Adrenal gland (tissue), 12 donors: Measurements from ENCODE around the gene AUTS2. TPM values are rescaled to one million over a fixed set of nuclear protein-coding genes. Genes with fewer than 3 reads are reported as not detected.

ENCODE experiments used
- DNase-seq, 7 donors: peaks; one replicate each; pipeline ENCODE4 v3.0.0-alpha.2; 2019 to 2020
- H3K27ac ChIP-seq, 5 donors: fragments of 200-600 bp; sonication (generic) in 4 of 5; 1 replicate in 3 of 5; 2 replicates in 2 of 5; pipeline versions ENCODE4 v1.5.1 to v1.8.0; 2016 to 2020; ENCODE audit warnings: mild to moderate bottlenecking in 1 of 5
- H3K27me3 ChIP-seq: fragments of 200-600 bp; 2 replicates; pipeline ENCODE4 v1.8.0; 2021
- H3K36me3 ChIP-seq, 2 donors: fragments of 200-600 bp; replicated peaks in 1 of 2; 1 replicate in 1 of 2; 2 replicates in 1 of 2; pipeline versions ENCODE4 v1.5.1 to v1.8.0; 2018 to 2022
- H3K4me1 ChIP-seq, 2 donors: fragments of 200-600 bp; replicated peaks in 1 of 2; 1 replicate in 1 of 2; 2 replicates in 1 of 2; pipeline versions ENCODE4 v1.5.1 to v1.8.0; 2018 to 2021
- H3K4me3 ChIP-seq, 4 donors: fragments of 200-600 bp; sonication (generic) in 3 of 4; one replicate each; pipeline ENCODE4 v1.5.1; 2016 to 2018
- H3K9me3 ChIP-seq, 3 donors: fragments of 200-600 bp; sonication (generic) in 1 of 3; replicated peaks in 1 of 3; 1 replicate in 2 of 3; 2 replicates in 1 of 3; pipeline versions ENCODE4 v1.5.1 to v1.8.0; 2016 to 2021
- POLR2A ChIP-seq, 2 donors: fragments of 450-650 bp; IDR thresholded peaks; one replicate each; pipeline ENCODE4 v1.6.1; 2017; ENCODE audit warnings: antibody characterized with exemption in 2 of 2, mild to moderate bottlenecking in 2 of 2, moderate library complexity in 1 of 2
- WGBS, 4 donors: extraction: QIAGEN DNeasy Blood & Tissue Kit in 2 of 4; methylation state at CpG; one replicate each; pipeline versions ENCODE4 v1.1.5 to v1.1.7; 2013 to 2017; 5-methylcytosine and 5-hydroxymethylcytosine counted together
- intact Hi-C, 2 donors: fragments of 100-400 bp; cut with DNase I; formaldehyde crosslinking; loops; one replicate each; pipeline versions ENCODE4 v1.14.1 to v1.15.0; 2022 to 2023
- polyA plus RNA-seq, 3 donors: library from polyadenylated mRNA; stranded (reverse); fragments of 200-250 nt in 2 of 3; fragments of 350-450 nt in 1 of 3; fragmentation: Illumina TruSeq in 1 of 3; extraction: RNeasy Lipid Tissue Mini Kit (QIAGEN cat#74804) in 1 of 3; gene quantifications; one replicate each; pipeline ENCODE4 v1.2.3, GENCODE V29; 2013 to 2014
- total RNA-seq, 9 donors: library from RNA; depleted of rRNA in 4 of 9; stranded (reverse); fragments of >200 nt in 4 of 9; fragments of 120-200 nt in 1 of 9; fragmentation: NEBNext Ultra II Directional in 1 of 9; extraction: Animal tissue kit (Norgen Biotek cat#: 25700) in 1 of 9; gene quantifications; one replicate each; pipeline versions ENCODE4 v1.1.0 to v1.2.4, GENCODE V29; 2013 to 2023
- TF ChIP-seq, protein P1 (sequence below), 6 experiments: fragments of 450-650 bp in 4 of 6; fragments of 200-600 bp in 2 of 6; sonication (generic) in 1 of 6; IDR thresholded peaks; 1 replicate in 5 of 6; 2 replicates in 1 of 6; pipeline versions ENCODE4 v1.5.1 to v1.8.0; 2016 to 2021; ENCODE audit warnings: antibody characterized with exemption in 6 of 6, mild to moderate bottlenecking in 2 of 6, moderate library complexity in 1 of 6
- donor health status: healthy with polysubstance abuse.
- donor health status: Bipolar disorder and iron deficiency.
- donor health status: DM: yes; HTN: yes; CAD: no.
- donor health status: DM: no; HTN: no; CAD: no.
- donor health status: DM: no; HTN: no; CAD: no.
- donor health status: DM: yes; HTN: yes; CAD: no.

The AUTS2 gene
- total and polyA plus RNA-seq, 12 donors: 6.4 to 44.0 (median 15.2) TPM

DNA sequence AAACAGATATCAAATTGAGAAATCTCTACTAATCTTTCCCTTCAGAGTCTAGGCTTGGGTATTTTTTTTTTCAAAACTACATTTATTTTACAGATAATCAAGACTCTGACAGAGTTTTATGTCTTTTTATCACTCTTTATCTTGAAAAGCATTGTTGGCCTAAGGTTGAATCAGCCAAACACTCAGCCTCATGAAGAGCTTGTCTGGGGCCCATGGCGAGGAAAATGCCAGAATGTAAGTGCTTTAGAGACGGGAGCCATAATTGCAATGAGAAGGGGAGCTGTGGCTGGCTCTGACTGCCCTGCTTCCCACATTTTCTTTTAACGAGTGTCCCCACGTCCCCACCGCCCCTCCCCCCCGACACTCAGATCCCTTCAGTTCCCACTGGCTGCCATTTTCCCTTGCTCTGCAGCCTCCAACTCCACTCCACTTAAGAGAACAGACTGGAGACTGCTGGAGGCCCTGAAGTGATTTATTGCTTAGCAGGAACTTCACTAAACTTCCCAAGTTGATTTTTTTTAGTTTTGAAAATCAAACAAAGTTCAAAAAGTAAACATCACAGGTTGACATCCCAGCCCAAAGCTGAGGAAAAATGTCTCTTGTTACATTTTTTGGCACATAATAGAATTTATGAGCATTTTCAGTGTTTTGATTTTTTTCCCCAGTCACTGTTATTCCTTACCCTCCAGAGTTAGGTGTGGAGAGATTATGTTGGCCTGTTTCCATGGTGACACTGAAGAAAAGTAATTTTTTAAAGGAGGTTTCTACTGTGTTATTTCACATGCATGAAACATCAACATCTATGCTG lies 896.2 kb downstream of the AUTS2 start:
- H3K4me1 ChIP-seq: no peaks in the 10 kb centered on the region
- TF ChIP-seq, protein P1, sequence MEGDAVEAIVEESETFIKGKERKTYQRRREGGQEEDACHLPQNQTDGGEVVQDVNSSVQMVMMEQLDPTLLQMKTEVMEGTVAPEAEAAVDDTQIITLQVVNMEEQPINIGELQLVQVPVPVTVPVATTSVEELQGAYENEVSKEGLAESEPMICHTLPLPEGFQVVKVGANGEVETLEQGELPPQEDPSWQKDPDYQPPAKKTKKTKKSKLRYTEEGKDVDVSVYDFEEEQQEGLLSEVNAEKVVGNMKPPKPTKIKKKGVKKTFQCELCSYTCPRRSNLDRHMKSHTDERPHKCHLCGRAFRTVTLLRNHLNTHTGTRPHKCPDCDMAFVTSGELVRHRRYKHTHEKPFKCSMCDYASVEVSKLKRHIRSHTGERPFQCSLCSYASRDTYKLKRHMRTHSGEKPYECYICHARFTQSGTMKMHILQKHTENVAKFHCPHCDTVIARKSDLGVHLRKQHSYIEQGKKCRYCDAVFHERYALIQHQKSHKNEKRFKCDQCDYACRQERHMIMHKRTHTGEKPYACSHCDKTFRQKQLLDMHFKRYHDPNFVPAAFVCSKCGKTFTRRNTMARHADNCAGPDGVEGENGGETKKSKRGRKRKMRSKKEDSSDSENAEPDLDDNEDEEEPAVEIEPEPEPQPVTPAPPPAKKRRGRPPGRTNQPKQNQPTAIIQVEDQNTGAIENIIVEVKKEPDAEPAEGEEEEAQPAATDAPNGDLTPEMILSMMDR (IDR thresholded peaks at IDR 0.05): no peak
- TF ChIP-seq POLR2A (IDR thresholded peaks at IDR 0.05): no peak
- no peak overlapping the region for H3K4me3 ChIP-seq
- H3K9me3 ChIP-seq: no peaks in the 10 kb centered on the region
- intact Hi-C loops: no loop called here
- WGBS, 4 donors: 77 to 91% (median 86%) methylated on average over 6 of the region's 6 CpGs
- no peak overlapping the region for H3K27ac ChIP-seq
- H3K36me3 ChIP-seq: no peaks in the 10 kb centered on the region
- H3K27me3 ChIP-seq: no peaks in the 10 kb centered on the region
- DNase-seq: no peak

DNA sequence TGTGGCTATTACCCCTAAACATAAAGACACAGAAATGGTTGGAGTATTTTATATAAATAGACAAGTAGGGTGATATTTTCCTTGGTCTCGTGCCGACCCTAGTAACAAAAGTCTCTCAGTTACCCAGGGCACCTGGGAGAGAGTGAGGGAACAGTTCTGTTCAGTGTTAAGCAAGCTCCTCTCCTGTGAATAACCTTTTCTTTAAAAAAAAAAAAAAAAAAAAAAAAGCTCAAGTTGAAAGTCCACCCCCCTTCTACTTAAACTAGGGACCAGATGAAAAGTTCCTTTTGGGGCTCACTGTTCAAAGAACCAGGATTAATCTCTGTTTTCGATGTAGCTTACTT lies 896.7 kb downstream of the AUTS2 start:
- intact Hi-C loops: no loop called here
- DNase-seq: no peak
- no peaks in the 10 kb centered on the region for H3K36me3 ChIP-seq
- H3K27me3 ChIP-seq: no peaks in the 10 kb centered on the region
- H3K4me1 ChIP-seq: no peaks in the 10 kb centered on the region
- TF ChIP-seq POLR2A (IDR thresholded peaks at IDR 0.05): no peak
- TF ChIP-seq, protein P1 (IDR thresholded peaks at IDR 0.05): no peak
- H3K4me3 ChIP-seq: no peak overlapping the region
- WGBS, 4 donors: 83 to 92% (median 90%) methylated on average over 3 of the region's 3 CpGs
- no peak overlapping the region for H3K27ac ChIP-seq
- no peaks in the 10 kb centered on the region for H3K9me3 ChIP-seq

DNA sequence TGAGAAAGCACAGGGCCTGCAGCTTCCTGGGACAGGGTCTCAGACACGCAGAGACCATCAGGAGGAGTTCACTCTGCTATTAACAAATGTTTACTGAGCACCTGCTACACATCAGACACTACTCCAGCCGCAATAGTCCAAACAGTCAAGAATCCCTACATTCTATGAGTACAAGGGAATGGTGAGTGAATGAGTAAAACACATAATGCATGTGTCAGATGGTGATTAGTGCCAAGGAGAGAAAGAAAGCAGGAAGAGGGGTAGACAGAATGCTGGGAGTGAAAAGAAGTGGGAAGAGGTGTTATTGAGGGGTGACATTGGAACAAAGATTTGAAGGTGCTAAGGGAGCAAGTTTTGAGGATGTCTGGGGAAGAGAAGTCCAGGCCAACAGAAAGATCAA lies 899.5 kb downstream of the AUTS2 start:
- H3K4me3 ChIP-seq: no peak overlapping the region
- no peaks in the 10 kb centered on the region for H3K9me3 ChIP-seq
- no peak overlapping the region for H3K27ac ChIP-seq
- TF ChIP-seq, protein P1 (IDR thresholded peaks at IDR 0.05): no peak
- TF ChIP-seq POLR2A (IDR thresholded peaks at IDR 0.05): no peak
- WGBS, 4 donors: 87 to 100% (median 98%) methylated on average over 2 of the region's 2 CpGs
- intact Hi-C loops: no loop called here
- H3K36me3 ChIP-seq: no peaks in the 10 kb centered on the region
- H3K4me1 ChIP-seq: no peaks in the 10 kb centered on the region
- no peaks in the 10 kb centered on the region for H3K27me3 ChIP-seq
- no peak for DNase-seq

DNA sequence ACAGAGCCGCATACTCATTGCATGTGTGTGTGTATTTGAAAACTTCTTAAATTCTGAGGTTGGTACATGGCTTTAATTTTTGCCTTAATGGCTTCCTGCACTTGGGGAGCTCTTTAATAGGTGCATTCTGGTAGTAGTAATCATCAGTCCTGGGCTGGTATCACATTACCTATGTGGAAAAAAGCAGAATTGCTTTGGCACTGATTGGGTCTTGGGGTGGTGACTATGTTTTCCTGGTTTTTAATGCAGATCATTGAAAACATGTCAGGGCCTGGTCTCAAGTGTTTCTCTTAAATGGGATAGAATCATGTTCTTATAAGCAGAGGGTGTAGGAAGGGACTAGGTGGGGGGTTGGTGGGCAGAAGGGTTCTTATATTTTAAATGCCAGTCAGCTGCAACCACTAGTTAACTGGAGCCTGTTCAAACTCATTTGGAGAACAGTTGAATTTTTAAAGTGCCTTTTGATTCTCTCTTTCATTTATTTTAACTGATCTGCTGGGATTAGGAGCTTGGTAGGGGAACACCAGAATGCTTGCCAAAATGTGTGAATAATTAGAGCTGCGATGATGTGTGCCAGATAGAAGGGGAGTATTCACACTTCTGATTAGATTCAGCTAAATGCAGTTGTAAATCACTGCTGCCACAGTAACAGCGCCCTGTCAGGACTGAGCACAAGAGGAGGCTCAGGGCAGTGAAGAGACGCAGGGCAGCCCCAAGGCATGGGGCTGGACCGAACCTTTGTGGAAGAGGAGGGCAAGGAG lies 900.1 kb downstream of the AUTS2 start:
- 87 to 92% (median 88%) methylated on average over 5 of the region's 5 CpGs for WGBS, 4 donors
- Histone ChIP-seq H3K27ac (no peak overlapping the region), H3K4me1 (no peaks in the 10 kb centered on the region), H3K4me3 (no peak overlapping the region), H3K36me3 (no peaks in the 10 kb centered on the region), H3K27me3 (no peaks in the 10 kb centered on the region), H3K9me3 (no peaks in the 10 kb centered on the region)
- intact Hi-C loops: no loop called here
- DNase-seq: no peak
- TF ChIP-seq POLR2A (IDR thresholded peaks at IDR 0.05): no peak
- TF ChIP-seq, protein P1 (IDR thresholded peaks at IDR 0.05): no peak
